ENCODE data around the gene CDKAL1. TPM values are rescaled to one million over a fixed set of nuclear protein-coding genes. Genes with fewer than 3 reads are reported as not detected.

Gene CDKAL1
- total RNA-seq, 2 donors from 2014 or later, result 12.1 to 19.0 TPM

- H3K4me1 ChIP-seq (replicated peaks), result no peaks in the 10 kb centered on the region
- no peaks in the 10 kb centered on the region for H3K36me3 ChIP-seq
- intact Hi-C loops (cut with DNase I), result no loop called here
- DNase-seq (ENCODE audit: low spot score), result no peak
- no peaks in the 10 kb centered on the region for H3K9me3 ChIP-seq
- TF ChIP-seq CTCF (IDR thresholded peaks at IDR 0.05) (no peak), POLR2A (IDR thresholded peaks at IDR 0.05) (no peak), POLR2AphosphoS5 (IDR thresholded peaks at IDR 0.05) (peak; percentile 30)
- H3K4me3 ChIP-seq, result no peak overlapping the region
- no peak overlapping the region for H3K27ac ChIP-seq
- 45% methylated on average over 3 of the region's 3 CpGs for whole genome bisulfite sequencing
- no peaks in the 10 kb centered on the region for H3K27me3 ChIP-seq (replicated peaks; ENCODE audit: insufficient read depth)
These were observed 126.3 kb downstream of the CDKAL1 start for GRCh38 chr6:20660534-20660933.

GRCh38 chr6:20661721-20662120, 127.5 kb downstream of the CDKAL1 start:
- H3K4me3 ChIP-seq, result no peak overlapping the region
- TF ChIP-seq CTCF (IDR thresholded peaks at IDR 0.05), result no peak
- peak; percentile 43 for TF ChIP-seq POLR2AphosphoS5 (IDR thresholded peaks at IDR 0.05)
- DNase-seq (ENCODE audit: low spot score), result peak; percentile 15
- no peaks in the 10 kb centered on the region for H3K27me3 ChIP-seq (replicated peaks; ENCODE audit: insufficient read depth)
- intact Hi-C loops (cut with DNase I), result no loop called here
- no peaks in the 10 kb centered on the region for H3K4me1 ChIP-seq (replicated peaks)
- no peak overlapping the region for H3K27ac ChIP-seq
- H3K9me3 ChIP-seq, result no peaks in the 10 kb centered on the region
- no peaks in the 10 kb centered on the region for H3K36me3 ChIP-seq

- no peak for DNase-seq (ENCODE audit: low spot score)
- TF ChIP-seq POLR2AphosphoS5 (IDR thresholded peaks at IDR 0.05) (no peak), CTCF (IDR thresholded peaks at IDR 0.05) (no peak), POLR2A (IDR thresholded peaks at IDR 0.05) (no peak)
- Histone ChIP-seq H3K36me3 (no peaks in the 10 kb centered on the region), H3K4me3 (no peak overlapping the region), H3K9me3 (no peaks in the 10 kb centered on the region), H3K27me3 (replicated peaks; ENCODE audit: insufficient read depth) (no peaks in the 10 kb centered on the region), H3K27ac (no peak overlapping the region), H3K4me1 (replicated peaks) (no peaks in the 10 kb centered on the region)
- intact Hi-C loops (cut with DNase I), result no loop called here
- 11% methylated on average over 1 of the region's 1 CpG for WGBS
These were observed 130.0 kb downstream of the CDKAL1 start for GRCh38 chr6:20664250-20664649.

GRCh38 chr6:20665290-20665689, 131.0 kb downstream of the CDKAL1 start:
- DNase-seq (ENCODE audit: low spot score), result no peak
- TF ChIP-seq POLR2A (IDR thresholded peaks at IDR 0.05), result no peak
- Histone ChIP-seq H3K4me3 (no peak overlapping the region), H3K9me3 (no peaks in the 10 kb centered on the region), H3K4me1 (replicated peaks) (no peaks in the 10 kb centered on the region), H3K36me3 (no peaks in the 10 kb centered on the region), H3K27ac (no peak overlapping the region), H3K27me3 (replicated peaks; ENCODE audit: insufficient read depth) (no peaks in the 10 kb centered on the region)
- WGBS, result 75% methylated on average over 2 of the region's 2 CpGs
- intact Hi-C loops (cut with DNase I), result no loop called here

GRCh38 chr6:20669571-20670314, 135.5 kb downstream of the CDKAL1 start:
- Histone ChIP-seq H3K9me3 (no peaks in the 10 kb centered on the region), H3K4me1 (replicated peaks) (no peaks in the 10 kb centered on the region), H3K27me3 (replicated peaks; ENCODE audit: insufficient read depth) (no peaks in the 10 kb centered on the region), H3K27ac (no peak overlapping the region), H3K4me3 (no peak overlapping the region), H3K36me3 (no peaks in the 10 kb centered on the region)
- no peak for TF ChIP-seq POLR2A (IDR thresholded peaks at IDR 0.05)
- TF ChIP-seq POLR2AphosphoS5 (IDR thresholded peaks at IDR 0.05), result no peak
- no peak for TF ChIP-seq CTCF (IDR thresholded peaks at IDR 0.05)
- DNase-seq (ENCODE audit: low spot score), result no peak
- 92% methylated on average over 6 of the region's 6 CpGs for WGBS
- intact Hi-C loops (cut with DNase I), result no loop called here

All from prostate gland (tissue), 2 donors.